ENCODE results near the gene GNG3.
A peak's percentile ranks its signal among the peaks of the same experiment; 100 is the strongest.

GRCh38 chr11:62732830-62733229 lies 25.4 kb downstream of the GNG3 start:
- TF ChIP-seq EZH2 (IDR thresholded peaks at IDR 0.05; ENCODE audit: low read length, unreplicated experiment) (no peak), CTCF (conservative IDR thresholded peaks at IDR 0.05; ENCODE audit: low read depth, low read length) (peak; percentile 60), EZH2phosphoT487 (IDR thresholded peaks at IDR 0.05; ENCODE audit: borderline replicate concordance, low read length) (no peak)
